Measurements from ENCODE around the gene ALS2CL.

ALS2CL gene

GRCh38 chr3:46629551-46630517 is 63.6 kb downstream of the ALS2CL start:
- DNase-seq (ENCODE audit: low read depth) = peak; percentile 64

GRCh38 chr3:46628901-46629369 is 64.5 kb downstream of the ALS2CL start:
- peak; percentile 54 for DNase-seq (ENCODE audit: low read depth)

GRCh38 chr3:46627078-46627477 is 66.4 kb downstream of the ALS2CL start:
- DNase-seq (ENCODE audit: low read depth) = no peak

GRCh38 chr3:46626039-46626438 is 67.4 kb downstream of the ALS2CL start:
- DNase-seq (ENCODE audit: low read depth) = no peak

- DNase-seq (ENCODE audit: low read depth) = no peak
Measured at GRCh38 chr3:46624975-46625490, 68.4 kb downstream of the ALS2CL start.

- DNase-seq (ENCODE audit: low read depth) = no peak
Measured at GRCh38 chr3:46624533-46624932, 68.9 kb downstream of the ALS2CL start.

- DNase-seq (ENCODE audit: low read depth) = no peak
Measured at GRCh38 chr3:46619845-46620778, 73.4 kb downstream of the ALS2CL start.

Measured in fibroblast of the conjunctiva (primary cell).